Endometrium (tissue), 2 donors: ENCODE measurements around the gene ADAMTS14.

ENCODE experiments used
- FAIRE-seq: peaks from 2 replicates; lab custom pipeline; 2012; peaks lifted over from hg19 to GRCh38; lab: Jason Lieb, UNC
- donor health status: control.
- donor health status: control.

ADAMTS14 gene

GRCh38 chr10:70674560-70675495 is 2.5 kb downstream of the ADAMTS14 start:
- no peak for FAIRE-seq

GRCh38 chr10:70675496-70676161 is 3.3 kb downstream of the ADAMTS14 start:
- no peak for FAIRE-seq

GRCh38 chr10:70676511-70676910 is 4.2 kb downstream of the ADAMTS14 start:
- FAIRE-seq, result no peak

DNA sequence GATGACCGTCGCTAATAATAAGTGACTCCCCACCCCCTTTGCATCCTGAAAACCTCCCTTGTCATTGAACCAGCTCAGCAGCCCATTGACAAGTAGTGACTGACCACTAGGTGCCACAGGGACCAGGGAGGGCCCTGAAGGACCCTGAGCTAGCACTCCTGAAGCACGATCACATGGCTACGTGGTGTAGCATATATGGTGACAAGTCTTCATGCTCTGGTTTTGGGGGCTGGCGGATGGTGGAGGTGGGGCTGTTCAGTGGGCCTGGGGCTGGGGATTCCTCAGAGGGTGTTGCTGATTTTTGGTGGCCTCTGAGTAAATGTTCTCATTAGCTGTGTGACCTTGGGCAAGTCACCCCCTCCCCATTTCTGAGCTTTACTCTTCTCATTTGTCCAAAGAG is 4.7 kb downstream of the ADAMTS14 start:
- FAIRE-seq, result no peak

- no peak for FAIRE-seq
Observed at GRCh38 chr10:70677620-70678249, 5.4 kb downstream of the ADAMTS14 start.

DNA sequence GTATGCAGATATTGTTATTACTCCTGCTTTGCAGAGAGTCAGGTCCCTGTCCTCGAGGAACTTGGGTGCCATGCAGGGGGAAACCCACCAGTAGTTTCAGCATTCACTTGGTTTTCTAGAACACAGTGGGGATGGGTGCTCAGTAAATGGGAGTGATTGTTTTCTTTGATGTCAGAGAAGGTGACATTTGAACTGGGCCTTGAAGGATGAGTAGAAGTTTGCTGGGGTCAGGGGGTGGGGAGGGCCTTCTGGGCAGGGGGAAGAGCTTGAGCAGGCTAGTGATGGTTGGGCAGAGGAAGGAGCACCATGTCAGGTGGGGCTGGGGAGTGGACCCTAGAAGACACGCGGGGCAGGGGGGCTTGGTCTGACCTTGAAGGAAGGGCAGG is 5.9 kb downstream of the ADAMTS14 start:
- no peak for FAIRE-seq

DNA sequence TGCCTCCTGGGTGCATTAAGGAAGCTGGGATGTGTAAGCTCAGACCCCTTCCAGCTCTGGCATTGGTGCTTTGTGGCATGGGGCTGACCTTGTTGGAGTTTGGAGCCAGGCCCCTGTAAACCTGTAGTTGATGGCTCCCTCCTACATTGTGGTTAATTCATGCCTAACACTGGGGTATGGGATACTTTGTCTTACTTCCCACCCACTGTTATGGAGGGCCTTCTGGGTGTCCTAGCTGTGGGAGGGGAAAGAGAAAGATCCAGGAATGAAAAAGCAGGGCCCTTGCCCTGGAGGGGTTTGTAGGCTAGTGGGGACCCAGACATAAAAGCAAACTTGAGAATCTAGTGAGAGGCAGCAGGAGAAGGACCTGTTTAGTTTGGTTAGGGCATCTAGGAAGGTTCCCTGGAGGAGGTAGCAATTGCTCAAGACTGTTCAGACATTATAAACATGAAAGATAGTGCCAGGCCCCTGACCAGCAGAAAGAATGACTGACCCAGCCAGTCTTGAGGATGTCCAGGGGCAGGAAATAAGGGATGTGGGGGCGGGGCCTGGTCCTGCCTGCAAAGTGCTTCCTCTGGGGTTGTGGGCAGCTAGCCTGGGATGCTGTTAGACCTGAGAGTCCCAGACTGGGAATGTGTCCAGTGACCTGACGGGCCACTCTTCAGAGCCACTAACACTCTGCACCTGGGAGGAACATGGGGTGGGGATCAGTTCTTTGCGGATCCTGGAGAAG is 6.6 kb downstream of the ADAMTS14 start:
- no peak for FAIRE-seq

DNA sequence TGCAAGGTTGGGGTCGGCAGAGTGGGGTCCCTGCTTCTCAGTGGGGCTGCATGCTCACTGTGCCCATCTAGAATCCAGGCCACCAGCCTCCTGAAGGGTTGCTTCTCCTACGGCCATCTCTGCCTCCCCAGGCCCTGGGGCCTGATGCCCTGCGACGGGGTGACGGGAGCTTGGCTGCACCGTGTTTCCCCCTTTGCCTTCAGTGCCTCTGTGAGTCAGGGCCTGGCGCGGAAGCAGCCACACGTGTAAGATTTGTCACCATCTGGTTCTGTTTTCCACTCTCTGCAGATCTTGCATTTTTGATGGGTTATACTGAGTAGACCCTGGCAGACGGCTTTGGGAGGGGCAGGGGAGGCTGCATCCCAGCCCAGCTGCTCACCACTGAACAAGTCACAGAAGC is 7.2 kb downstream of the ADAMTS14 start:
- FAIRE-seq, result no peak

GRCh38 chr10:70680899-70681730 is 8.8 kb downstream of the ADAMTS14 start:
- FAIRE-seq, result no peak

- no peak for FAIRE-seq
Observed at GRCh38 chr10:70681731-70682005, 9.4 kb downstream of the ADAMTS14 start.

GRCh38 chr10:70682920-70683600 is 10.8 kb downstream of the ADAMTS14 start:
- no peak for FAIRE-seq

GRCh38 chr10:70683601-70683934 is 11.3 kb downstream of the ADAMTS14 start:
- FAIRE-seq, result no peak

DNA sequence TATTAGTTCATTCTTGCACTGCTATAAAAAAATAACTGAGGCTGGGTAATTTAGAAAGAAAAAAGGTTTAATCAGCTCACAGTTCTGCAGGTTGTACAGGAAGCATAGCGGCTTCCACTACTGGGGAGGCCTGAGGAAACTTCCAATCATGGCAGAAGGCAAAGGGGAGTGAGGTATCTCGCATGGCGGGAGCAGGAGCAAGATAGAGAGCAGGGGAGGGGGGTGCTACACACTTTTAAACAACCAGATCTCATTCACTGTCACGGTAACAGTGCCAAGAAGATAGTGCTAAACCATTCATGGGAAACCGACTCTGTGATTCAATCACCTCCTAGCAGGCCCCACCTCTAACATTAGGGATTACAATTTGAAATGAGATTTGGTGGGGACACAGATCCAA is 11.6 kb downstream of the ADAMTS14 start:
- FAIRE-seq, result no peak

- FAIRE-seq, result no peak
Observed at GRCh38 chr10:70684374-70684773, 12.1 kb downstream of the ADAMTS14 start.

GRCh38 chr10:70684839-70685454 is 12.6 kb downstream of the ADAMTS14 start:
- FAIRE-seq, result no peak

DNA sequence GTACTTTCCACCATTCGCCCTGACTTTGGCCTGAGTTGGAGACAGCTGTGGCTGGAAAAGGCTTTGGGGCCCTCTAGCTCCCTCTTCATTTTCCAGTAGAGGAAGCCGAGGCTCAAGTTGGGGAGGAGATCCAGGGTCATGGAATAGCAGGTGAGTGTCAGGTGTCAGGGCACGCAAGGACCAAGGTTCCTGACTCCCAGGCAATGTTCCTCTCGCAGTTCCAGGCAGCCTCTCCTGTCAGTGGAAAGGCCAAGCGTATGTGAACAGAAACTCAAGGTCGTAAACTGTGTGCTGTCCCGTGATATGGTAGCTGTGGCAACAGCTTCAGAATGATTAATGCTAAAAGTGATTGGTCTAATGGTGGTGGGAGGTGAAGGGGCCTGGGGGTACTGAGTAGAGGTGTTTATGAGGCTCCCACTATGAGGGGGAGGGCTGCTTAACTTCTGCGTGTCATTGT is 13.2 kb downstream of the ADAMTS14 start:
- no peak for FAIRE-seq

DNA sequence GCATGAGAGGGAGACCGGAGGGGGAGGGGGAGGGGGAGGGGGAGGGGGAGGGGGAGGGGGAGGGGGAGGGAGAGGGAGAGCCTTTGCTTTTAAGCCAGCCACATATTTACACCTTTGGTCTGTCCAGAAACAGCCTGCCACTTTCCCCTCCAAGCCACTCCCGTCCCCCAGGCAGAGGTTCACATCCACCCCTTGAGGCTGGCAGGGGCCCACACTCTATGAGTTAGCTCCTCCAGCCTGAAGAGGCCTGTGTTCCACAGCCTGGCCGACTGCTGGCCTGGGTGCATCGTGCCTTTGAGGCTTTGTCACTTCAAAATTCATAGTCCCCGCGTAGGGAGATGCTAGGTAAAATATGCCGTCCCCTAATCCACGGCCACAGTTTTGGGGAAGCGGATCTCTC is 16.5 kb downstream of the ADAMTS14 start:
- no peak for FAIRE-seq

DNA sequence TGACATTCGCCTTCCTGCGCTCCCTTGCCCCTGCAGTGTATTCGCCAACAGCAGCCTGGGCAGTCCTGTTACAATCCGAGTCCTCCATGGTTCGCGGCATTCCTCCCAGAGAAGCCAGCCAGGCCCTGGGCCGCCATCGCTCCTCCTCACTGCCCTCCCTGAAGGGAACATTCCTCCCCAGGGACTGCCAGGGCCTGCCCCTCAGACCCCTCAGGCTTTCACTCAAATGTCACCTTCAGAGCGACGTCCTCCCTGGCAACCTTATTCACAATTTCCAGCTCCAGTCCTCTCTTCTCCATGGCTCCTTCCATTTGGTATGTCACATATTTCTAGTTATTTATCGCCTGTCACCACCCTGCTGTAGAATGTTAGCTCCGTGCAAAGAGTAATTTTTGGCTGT is 17.4 kb downstream of the ADAMTS14 start:
- no peak for FAIRE-seq

- FAIRE-seq, result no peak
Observed at GRCh38 chr10:70690589-70690988, 18.3 kb downstream of the ADAMTS14 start.

DNA sequence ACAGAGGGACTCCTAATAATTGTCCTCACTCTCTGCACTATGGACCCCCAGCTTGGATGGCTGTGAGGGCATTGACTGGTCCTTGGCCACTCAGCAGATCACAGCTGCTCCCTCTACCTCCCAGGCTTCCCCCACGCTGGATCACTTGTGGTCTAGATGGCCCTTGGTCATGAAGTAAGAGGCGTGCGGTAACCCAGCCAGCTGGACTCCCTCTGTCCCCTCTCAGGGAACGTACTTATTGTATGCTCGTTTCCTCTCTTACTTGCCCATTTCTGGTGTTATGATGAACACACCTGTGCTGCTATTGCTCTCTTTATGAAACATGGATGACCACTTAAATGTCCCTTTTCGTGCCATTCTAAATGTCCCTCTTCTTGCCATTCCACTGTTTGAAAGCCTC is 19.3 kb downstream of the ADAMTS14 start:
- FAIRE-seq, result no peak
